SIG-M5 treated with dmso at 0.1 percent for 504 hours (cell line): ENCODE data around the gene GRID2IP.
"Not testable (repeated sequence)": the region's sequence is repeated elsewhere in the genome, so short reads cannot be mapped to it uniquely, and the experiment has no call there.

Experiments used
- DNase-seq: peaks from one replicate; lab custom pipeline; 2025; ENCODE audit not compliant: unreplicated experiment; lab: John Stamatoyannopoulos, UW

The GRID2IP gene

DNA sequence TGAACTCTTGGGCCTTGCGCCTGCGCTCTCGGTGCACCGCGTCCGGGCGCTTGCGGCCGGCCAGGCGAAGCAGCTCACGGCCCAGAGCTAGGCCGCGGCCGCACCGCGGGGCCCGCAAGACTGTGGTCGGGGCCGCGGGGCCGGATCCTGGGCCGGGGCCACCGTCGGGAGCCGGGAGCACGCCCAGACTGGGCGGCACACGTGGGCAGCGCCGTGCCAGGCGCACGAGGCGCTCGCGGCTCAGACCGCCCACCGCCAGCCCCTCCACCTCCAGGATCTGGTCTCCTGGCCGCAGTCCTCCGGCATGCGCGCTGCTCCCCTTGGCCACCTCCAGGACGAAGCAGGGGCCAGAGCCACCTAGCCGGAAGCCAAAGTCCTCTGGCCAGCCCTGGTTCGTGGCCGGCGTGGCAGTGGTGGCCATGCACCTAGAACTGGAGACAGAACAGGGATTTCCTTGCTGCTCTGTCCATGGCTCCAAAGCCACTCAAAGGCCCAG, at the start of gene GRID2IP:
TSS of gene GRID2IP (minus strand) at position 446 of the 496 bp plus-strand sequence. CDS start at position 421, 25 bp downstream.
- no peak for DNase-seq

DNA sequence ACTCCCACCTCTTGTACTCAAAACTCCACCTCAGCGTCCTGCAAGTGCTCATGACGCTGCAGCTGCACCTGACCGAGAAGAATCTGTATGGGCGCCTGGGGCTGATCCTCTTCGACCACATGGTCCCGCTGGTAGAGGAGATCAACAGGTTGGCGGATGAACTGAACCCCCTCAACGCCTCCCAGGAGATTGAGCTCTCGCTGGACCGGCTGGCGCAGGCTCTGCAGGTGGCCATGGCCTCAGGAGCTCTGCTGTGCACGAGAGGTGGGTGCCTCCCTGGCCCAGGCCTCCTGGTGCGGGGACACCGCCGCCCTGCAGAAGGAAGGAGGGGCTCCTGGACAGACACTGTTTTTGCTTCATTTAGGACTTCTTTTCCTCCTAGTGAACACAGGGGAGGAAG, 48.8 kb upstream of the GRID2IP start:
- no peak for DNase-seq

DNA sequence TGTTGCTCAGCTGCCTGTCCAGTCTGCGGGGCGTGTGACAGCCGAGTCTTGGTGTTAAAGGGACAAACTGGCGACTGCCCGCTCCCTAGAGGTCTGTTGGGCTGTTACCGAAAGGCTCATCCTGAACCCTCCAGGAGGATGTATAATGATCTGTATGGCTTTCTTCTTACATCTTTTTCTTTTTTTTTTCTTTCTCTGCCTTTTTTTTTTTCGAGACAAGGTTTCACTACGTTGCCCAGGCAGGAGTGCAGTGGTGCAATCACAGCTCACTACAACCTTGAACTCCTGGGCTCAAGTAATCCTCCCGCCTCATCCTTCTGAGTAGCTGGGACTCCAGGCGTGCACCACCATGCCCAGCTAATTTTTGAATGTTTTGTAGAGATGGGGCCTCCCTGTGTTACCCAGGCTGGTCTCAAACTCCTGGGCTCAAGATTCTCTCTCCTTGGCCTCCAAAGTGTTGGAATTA, 39.4 kb upstream of the GRID2IP start:
- no peak for DNase-seq

DNA sequence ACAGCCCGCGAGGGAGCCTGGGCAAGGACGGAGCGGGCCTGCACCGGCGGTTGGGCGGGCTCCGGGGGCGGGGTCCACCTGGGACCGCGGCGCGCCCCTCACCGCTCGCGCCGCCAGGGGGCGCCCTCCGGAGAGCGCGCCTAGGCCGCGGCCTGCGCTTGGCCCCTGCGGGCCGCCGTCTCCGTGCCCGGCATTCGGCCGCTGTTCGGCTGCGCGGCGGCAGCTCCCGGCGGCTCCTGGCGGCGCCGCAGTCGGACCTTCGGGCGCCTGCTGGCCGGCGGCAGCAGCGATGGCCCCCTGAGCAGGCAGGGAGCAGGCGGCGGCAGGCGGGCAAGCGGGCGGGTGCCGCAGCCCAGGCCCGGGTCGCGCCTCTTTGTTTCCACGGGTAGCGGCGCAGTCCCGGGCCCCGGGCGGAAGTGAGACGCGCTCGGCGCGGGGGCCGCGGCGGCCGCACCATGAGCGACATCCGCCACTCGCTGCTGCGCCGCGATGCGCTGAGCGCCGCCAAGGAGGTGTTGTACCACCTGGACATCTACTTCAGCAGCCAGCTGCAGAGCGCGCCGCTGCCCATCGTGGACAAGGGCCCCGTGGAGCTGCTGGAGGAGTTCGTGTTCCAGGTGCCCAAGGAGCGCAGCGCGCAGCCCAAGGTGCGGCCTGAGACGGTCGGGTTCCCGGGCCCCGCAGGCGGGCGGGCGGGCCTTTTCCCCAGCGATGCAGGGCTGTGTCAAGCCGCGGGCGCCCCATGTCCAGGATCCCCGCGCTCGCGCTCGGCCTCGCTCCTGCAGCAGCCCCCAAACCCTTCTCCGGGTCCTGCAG, 38.8 kb upstream of the GRID2IP start, which contains the start of gene INTS15:
TSS of gene INTS15 (plus strand) at position 193 of the 816 bp plus-strand sequence. CDS start at position 456, 263 bp downstream.
- peak; percentile 71 for DNase-seq

DNA sequence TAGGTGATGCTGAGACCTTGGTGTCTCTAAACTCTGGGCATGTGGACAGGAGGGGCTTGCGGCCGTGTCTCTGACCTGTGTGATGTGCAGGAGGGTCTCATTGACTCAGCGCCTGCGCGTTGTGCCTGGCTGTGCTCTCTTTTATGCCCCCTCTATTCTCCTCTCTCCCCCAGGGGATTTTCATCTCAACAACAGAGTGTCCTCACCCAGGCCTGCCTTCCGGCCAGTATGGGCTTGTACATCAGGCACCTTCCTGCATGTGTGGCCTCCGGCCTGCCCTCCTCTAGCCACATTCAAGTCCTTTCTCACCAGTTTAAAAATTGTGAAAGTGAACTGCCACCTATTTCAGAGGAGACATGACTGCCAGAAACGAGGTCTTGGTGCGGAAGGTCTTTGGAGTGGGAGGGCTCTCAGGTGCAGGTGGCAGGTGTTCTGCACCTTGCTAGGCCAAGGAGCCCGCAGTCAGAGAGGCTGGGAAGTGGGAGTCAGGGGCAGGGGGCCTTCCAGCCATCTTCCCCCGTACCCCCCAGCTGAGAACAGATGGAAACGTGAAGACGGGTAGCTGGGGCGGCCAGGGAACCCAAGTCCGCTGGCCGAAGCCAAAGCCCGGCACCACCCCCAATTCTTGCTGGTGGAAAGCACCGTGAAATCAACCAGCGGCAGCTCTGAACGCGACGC, 38.0 kb upstream of the GRID2IP start:
- no peak for DNase-seq

- DNase-seq = no peak
Measured at GRCh38 chr7:6588566-6588965, 37.3 kb upstream of the GRID2IP start.

DNA sequence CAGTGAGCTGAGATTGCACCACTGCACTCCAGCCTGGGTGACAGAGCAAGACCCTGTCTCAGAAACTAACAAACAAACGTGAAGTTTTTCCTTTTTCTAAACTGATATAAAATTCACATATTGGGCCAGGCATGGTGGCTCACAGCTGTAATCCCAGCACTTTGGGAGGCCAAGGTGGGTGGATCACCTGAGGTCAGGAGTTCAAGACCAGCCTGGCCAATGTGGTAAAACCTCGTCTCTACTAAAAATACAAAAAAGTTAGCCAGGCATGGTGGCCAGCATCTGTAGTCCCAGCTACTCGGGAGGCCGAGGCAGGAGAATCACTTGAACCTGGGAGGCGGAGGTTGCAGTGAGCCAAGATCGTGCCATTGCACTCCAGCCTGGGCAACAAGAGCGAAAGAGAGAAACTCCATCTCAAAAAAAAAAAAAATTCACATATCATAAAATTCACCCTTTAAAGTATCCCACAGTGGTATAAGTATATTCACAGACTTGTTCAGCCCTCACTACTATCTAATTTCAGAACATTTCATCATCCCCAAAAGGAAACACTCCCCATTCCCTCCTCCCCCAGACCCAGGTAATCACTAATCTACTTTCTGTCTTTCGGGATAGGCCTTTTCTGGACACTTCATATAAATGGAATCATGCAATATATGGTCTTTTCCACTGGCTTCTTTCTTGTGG, 34.6 kb upstream of the GRID2IP start:
- DNase-seq = not testable (repeated sequence)

DNA sequence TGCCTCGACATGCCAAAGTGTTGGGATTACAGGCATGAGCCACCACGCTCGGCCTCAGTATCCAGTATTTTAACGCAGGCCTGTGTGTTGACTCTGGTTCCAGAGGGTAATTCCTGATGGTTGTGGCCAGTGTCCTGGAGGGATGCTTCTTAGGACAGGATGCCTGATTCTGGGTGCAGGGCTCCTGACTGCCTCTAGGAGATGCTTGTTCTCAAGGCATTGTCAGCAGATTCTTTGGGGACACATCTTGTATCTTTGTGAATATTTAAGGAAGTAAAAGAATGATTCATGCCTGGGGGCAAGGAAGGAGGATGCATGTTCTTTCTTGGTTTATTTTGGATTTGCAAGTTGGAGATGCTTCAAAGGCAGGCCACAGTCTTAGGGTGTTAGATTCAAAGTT, 28.2 kb upstream of the GRID2IP start:
- DNase-seq = peak; percentile 86

GRCh38 chr7:6578114-6579084, 27.1 kb upstream of the GRID2IP start:
- DNase-seq = no peak

DNA sequence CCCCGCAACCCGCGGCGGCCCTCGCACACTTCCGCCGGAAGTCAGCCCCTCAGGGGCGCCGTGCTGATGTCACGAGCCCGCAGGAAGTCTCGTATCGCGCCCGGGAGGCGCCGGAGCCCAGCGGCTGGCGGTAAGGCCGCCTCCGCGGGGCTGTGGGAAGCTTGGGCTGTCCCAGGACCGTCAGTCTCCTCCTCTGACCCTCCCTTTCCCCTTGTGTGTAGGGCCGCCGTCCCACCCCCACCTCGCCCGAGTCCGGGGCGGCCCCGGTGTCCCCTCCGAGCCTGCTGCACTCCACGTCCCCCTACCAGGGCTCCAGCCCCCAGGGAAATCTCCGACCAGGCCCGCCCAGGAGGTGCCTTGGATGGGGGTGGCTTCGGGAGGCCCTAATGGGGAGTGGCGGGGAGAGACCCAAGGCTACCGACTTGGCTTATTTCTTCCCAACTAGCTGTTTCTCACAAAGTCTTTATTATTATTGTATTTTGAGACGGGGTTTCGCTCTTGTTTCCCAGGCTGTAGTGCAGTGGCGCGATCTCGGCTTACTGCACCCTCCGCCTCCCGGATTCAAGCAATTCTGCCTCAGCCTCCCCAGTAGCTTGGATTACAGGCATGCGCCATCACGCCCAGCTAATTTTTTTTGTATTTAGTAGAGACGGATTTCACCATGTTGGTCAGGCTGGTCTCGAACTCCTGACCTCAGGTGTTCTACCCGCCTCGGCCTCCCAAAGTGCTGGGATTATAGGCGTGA, 26.3 kb upstream of the GRID2IP start, which contains the start of gene ZDHHC4:
TSS of gene ZDHHC4 (plus strand) at position 86 of the 745 bp plus-strand sequence. CDS start 3,108 bp downstream, outside the sequence.
- peak; percentile 84 for DNase-seq

DNA sequence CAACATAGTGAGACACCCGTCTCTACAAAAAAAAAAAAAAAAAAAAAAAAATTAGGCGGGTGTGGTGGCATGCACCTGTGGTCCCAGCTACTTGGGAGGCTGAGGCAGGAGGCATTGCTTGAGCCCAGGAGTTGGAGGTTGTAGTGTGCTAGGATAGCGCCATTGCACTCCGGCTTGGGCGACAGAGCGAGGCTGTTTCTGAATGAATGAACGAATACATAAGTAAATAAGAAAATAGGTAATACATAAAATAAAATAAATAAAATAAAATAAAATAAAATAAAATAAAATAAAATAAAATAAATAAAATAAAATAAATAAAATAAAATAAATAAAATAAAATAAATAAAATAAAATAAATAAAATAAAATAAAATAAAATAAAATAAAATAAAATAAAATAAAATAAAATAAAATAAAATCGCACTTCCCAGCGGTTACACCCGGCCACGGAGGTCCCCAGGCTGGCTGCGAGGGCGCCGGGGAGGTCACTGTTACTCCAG, 25.7 kb upstream of the GRID2IP start:
- DNase-seq = not testable (repeated sequence)

DNA sequence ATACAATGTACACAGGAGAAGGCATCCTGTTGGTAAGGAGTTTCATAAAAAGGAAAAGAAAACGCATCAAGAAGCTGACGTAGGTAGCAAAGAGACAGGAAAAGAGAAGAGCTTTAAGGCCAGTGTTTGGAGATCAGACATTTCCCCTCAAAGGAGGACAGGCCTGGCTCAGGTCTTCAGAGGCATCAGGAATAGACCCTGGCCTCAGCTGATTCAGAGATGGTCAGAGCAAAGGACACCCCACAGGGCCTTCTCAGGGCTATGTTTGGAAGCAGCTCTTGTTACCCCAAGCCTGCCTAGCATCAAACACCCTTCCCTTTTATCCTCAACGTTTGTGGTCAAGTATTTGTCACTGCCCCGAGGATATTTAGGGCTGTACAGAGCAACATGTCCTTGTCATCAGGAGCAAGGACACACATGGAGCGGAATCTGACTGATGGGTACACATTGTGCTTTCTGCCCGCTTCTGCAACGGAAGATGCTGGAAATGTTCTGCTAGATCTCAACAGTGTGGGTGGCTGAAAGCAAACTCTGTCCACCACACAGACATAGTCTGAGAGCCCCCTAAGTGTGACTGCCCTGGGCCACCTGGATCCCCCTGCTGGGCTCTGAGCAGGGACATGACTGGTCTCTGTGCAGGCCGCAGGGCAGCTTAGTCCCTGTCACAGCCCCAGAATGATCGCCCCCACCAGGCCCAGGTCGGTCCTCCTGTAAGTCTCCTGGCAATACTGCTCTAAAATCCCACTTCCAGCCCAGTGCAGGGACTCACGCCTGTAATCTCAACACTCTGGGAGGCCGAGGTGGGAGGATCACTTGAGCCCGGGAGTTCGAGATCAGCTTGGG, 25.0 kb upstream of the GRID2IP start:
- DNase-seq = no peak

GRCh38 chr7:6575281-6576023, 24.2 kb upstream of the GRID2IP start:
- no peak for DNase-seq

GRCh38 chr7:6571160-6571779, 20.0 kb upstream of the GRID2IP start:
- no peak for DNase-seq

DNA sequence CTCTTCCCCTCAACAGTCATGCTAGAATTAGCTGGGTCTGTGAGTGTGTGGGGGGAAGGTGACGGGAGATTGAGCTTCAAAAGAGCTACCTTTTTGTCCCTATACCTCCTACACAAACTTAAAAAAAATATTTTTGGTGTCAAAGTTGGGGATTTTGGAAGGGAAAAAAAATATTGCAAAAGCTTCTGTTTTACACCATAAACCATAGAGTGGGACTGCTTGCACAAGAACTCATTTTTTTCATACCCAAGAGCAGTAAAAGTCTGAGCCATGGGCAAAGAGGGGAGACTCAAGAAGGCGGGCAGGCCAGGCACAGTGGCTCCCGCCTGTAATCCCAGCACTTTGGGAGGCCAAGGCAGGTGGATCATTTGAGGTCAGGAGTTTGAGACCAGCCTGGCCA, 16.6 kb upstream of the GRID2IP start:
- DNase-seq = peak; percentile 18

DNA sequence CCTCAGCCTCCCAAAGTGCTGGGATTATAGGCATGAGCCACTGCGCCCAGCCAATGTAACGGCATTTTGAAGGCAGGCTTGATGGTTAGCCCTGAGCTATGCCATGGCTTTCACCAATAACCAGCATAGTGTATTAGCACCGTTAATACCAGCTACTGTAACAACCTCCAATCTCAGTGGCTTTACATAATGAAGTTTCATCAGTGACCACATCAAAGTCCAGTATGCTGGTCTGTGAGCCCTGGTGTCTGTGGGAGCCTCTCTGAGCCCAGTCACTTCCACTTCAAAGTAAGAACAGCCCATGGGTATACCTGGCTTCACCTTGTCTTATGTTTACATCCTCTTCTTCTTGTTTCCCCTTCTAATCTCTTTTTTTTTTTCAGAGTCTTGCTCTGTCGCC, 14.4 kb upstream of the GRID2IP start:
- no peak for DNase-seq
